GM12875 (cell line): ENCODE results near the gene UBXN10.

Experiments
- H3K4me3 ChIP-seq: one replicate; pipeline ENCODE4 v1.5.1; 2011; ENCODE audit warnings: low read depth, low read length, control low read depth
- CTCF ChIP-seq: IDR thresholded peaks from 2 replicates; pipeline ENCODE4 v1.5.1; 2011; ENCODE audit warnings: low read depth, mild to moderate bottlenecking, control low read depth, inconsistent platforms, low read length, moderate library complexity, borderline replicate concordance; ENCODE audit not compliant: insufficient read depth

The UBXN10 gene

GRCh38 chr1:20233866-20234265 is 48.0 kb downstream of the UBXN10 start:
- no peak for TF ChIP-seq CTCF
- no peak overlapping the region for H3K4me3 ChIP-seq

- TF ChIP-seq CTCF = no peak
Measured at GRCh38 chr1:20234788-20235535, 49.1 kb downstream of the UBXN10 start.

GRCh38 chr1:20237646-20238045 is 51.8 kb downstream of the UBXN10 start:
- no peak overlapping the region for H3K4me3 ChIP-seq
- no peak for TF ChIP-seq CTCF

More at GRCh38 chr1:20234788-20235535, 49.1 kb downstream of the UBXN10 start:
- H3K4me3 ChIP-seq = no peak overlapping the region

GRCh38 chr1:20240012-20240411 is 54.1 kb downstream of the UBXN10 start:
- no peak overlapping the region for H3K4me3 ChIP-seq
- no peak for TF ChIP-seq CTCF

- no peak for TF ChIP-seq CTCF
- no peak overlapping the region for H3K4me3 ChIP-seq
Measured at GRCh38 chr1:20242890-20243479, 57.1 kb downstream of the UBXN10 start.
